DMS79 treated with DMSO at 0.1 percent for 48 hours (cell line): ENCODE measurements around the gene POLDIP2.

ENCODE experiments used
- DNase-seq: peaks from one replicate; lab custom pipeline; 2025; lab: John Stamatoyannopoulos, UW

POLDIP2 gene

GRCh38 chr17:28315846-28316705 lies 41.3 kb downstream of the POLDIP2 start:
- DNase-seq = no peak

- no peak for DNase-seq
These were observed 43.5 kb downstream of the POLDIP2 start for GRCh38 chr17:28313841-28314240.

- DNase-seq = no peak
These were observed 50.3 kb downstream of the POLDIP2 start for GRCh38 chr17:28306954-28307401.

- no peak for DNase-seq
These were observed 58.9 kb downstream of the POLDIP2 start for GRCh38 chr17:28298449-28298848.
